ENCODE measurements around the gene PRKACA. TPM values are rescaled to one million over a fixed set of nuclear protein-coding genes. Genes with fewer than 3 reads are reported as not detected.

The PRKACA gene
- total RNA-seq, 1 donor from 2014 or later, result 103 TPM

DNA sequence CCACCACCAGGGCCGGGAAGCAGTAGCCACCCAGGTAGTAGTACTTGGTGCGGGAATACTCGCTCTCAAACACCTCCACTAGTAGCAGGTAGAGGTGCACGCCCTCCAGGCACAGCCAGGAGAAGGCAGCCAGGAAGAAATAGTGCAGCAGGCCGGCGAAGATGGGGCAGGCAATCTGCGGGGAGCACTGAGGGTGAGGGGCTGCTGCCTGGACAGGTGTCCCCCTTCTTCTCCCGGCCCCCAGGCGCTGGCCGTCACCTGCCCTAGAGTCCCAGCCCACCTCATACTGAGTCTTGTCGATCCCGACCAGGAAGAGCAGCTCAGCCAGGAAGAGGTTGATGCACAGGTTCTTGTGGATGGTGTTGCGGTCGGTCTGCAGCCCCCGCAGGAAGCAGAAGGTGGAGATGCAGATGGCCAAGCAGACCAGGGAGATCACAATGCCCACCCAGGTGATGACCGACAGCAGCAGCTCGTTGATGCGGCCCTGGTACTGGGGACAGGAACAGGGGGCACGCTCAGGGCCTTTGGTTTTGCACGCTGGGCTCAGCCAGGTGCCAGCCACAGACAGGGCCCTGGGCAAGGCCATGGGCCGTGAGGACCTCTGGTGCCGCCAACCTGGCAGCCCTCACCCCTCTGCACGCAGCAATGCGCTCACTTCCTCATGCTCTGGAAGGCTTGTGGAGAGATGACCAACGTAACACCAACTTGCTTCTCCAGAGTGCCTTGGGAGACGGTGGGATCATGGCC, 39.6 kb upstream of the PRKACA start:
- no peaks in the 10 kb centered on the region for H3K27me3 Mint-ChIP-seq (ENCODE audit: low read depth)

DNA sequence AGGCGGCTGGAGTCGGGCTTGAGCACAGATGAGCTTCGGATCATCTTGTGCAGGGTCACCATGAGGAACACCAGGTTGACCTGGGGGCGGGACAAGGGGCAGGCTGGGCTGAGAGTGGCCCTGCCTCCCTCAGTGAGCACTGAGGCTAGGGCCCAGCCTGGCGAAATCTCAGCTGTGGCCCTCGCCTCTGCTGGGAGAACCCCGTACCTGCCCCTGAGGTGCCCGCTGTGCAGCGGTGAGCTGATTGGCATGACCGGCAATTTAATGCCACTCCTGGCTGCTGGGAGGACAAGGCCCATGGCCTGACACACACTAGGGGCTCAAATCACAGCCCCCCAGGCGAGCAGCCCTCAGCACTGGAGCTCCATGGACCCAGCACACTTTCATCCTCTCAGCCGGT, 38.6 kb upstream of the PRKACA start:
- no peak for TF ChIP-seq CTCF (conservative IDR thresholded peaks at IDR 0.05)
- DNase-seq (ENCODE audit: low read depth, low spot score), result no peak
- H3K4me3 Mint-ChIP-seq, result no peak overlapping the region
- no peaks in the 10 kb centered on the region for H3K36me3 Mint-ChIP-seq (ENCODE audit: low read depth)
- H3K27me3 Mint-ChIP-seq (ENCODE audit: low read depth), result no peaks in the 10 kb centered on the region
- H3K4me1 Mint-ChIP-seq, result peaks cover 4% of the 10 kb centered on the region
- no peak overlapping the region for H3K27ac Mint-ChIP-seq (ENCODE audit: unreplicated experiment)
- H3K9me3 Mint-ChIP-seq, result no peaks in the 10 kb centered on the region

More for the DNA sequence above, 39.6 kb upstream of the PRKACA start:
- no peak overlapping the region for H3K27ac Mint-ChIP-seq (ENCODE audit: unreplicated experiment)
- peaks cover 4% of the 10 kb centered on the region for H3K4me1 Mint-ChIP-seq
- no peaks in the 10 kb centered on the region for H3K9me3 Mint-ChIP-seq
- H3K36me3 Mint-ChIP-seq (ENCODE audit: low read depth), result no peaks in the 10 kb centered on the region
- no peak for DNase-seq (ENCODE audit: low read depth, low spot score)
- H3K4me3 Mint-ChIP-seq, result no peak overlapping the region
- TF ChIP-seq CTCF (conservative IDR thresholded peaks at IDR 0.05), result no peak

DNA sequence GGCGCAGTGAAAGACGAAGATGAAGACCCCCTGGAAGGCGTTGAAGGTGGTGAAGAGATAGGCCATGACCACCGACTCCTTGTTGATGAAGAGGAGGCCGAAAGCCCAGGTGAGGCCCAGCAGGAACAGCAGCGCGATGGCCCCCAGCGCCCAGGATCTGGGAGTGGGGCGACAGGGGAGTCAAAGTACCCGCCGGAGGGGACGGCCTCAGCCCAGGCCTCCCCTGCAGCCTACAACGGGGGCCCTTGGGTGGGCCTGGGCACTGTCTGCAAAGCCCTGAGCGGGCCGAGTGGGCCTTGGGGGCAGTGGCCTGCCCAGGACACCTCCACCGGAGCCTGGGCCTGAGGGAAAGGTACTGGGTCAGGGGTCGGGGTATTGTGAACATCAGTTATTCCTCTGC, 37.8 kb upstream of the PRKACA start:
- H3K4me1 Mint-ChIP-seq, result peaks cover 4% of the 10 kb centered on the region
- no peaks in the 10 kb centered on the region for H3K36me3 Mint-ChIP-seq (ENCODE audit: low read depth)
- H3K27me3 Mint-ChIP-seq (ENCODE audit: low read depth), result no peaks in the 10 kb centered on the region
- no peak for DNase-seq (ENCODE audit: low read depth, low spot score)
- no peaks in the 10 kb centered on the region for H3K9me3 Mint-ChIP-seq
- no peak overlapping the region for H3K27ac Mint-ChIP-seq (ENCODE audit: unreplicated experiment)
- no peak overlapping the region for H3K4me3 Mint-ChIP-seq
- TF ChIP-seq CTCF (conservative IDR thresholded peaks at IDR 0.05), result no peak

DNA sequence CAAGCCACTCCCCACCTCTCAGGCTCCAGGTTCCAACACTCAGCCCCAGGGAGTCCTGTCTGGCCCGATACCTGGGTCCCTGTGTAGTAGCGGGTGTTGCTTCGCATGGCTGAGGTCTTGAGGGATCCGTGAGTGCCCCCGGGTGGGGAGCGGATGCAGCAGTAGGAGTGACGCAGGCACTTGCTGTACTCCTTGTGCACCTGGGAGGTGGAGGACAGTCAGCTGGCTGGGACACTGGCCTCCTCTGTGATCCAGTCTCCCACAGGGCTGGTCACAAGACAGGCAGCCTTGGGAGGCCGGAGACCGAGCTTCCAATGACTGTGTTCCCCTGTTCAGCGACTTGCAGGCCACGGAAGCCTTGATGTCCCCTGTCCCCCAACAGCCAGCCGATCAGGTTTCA, 35.2 kb upstream of the PRKACA start:
- TF ChIP-seq CTCF (conservative IDR thresholded peaks at IDR 0.05), result no peak
- DNase-seq (ENCODE audit: low read depth, low spot score), result no peak
- H3K4me3 Mint-ChIP-seq, result no peak overlapping the region
- H3K4me1 Mint-ChIP-seq, result peaks cover 12% of the 10 kb centered on the region
- no peaks in the 10 kb centered on the region for H3K36me3 Mint-ChIP-seq (ENCODE audit: low read depth)
- H3K9me3 Mint-ChIP-seq, result no peaks in the 10 kb centered on the region
- no peak overlapping the region for H3K27ac Mint-ChIP-seq (ENCODE audit: unreplicated experiment)
- no peaks in the 10 kb centered on the region for H3K27me3 Mint-ChIP-seq (ENCODE audit: low read depth)

GRCh38 chr19:14150770-14151661, 33.5 kb upstream of the PRKACA start:
- H3K36me3 Mint-ChIP-seq (ENCODE audit: low read depth), result no peaks in the 10 kb centered on the region
- H3K9me3 Mint-ChIP-seq, result no peaks in the 10 kb centered on the region
- peaks cover 13% of the 10 kb centered on the region for H3K4me1 Mint-ChIP-seq
- H3K27me3 Mint-ChIP-seq (ENCODE audit: low read depth), result no peaks in the 10 kb centered on the region
- TF ChIP-seq CTCF (conservative IDR thresholded peaks at IDR 0.05), result no peak
- H3K4me3 Mint-ChIP-seq, result no peak overlapping the region
- DNase-seq (ENCODE audit: low read depth, low spot score), result no peak
- no peak overlapping the region for H3K27ac Mint-ChIP-seq (ENCODE audit: unreplicated experiment)
